GM12873 (cell line): Measurements from ENCODE around the gene RASGRF2.

Source experiments
- TF ChIP-seq, protein P1 (sequence below): IDR thresholded peaks from 2 replicates; pipeline ENCODE4 v1.5.1; 2012; ENCODE audit warnings: low read depth, mild to moderate bottlenecking, moderate library complexity, low read length, control low read depth; ENCODE audit not compliant: insufficient read depth; ENCODE audit errors: missing control alignments

Gene RASGRF2

GRCh38 chr5:81269751-81270393, 309.7 kb downstream of the RASGRF2 start:
- TF ChIP-seq, protein P1, sequence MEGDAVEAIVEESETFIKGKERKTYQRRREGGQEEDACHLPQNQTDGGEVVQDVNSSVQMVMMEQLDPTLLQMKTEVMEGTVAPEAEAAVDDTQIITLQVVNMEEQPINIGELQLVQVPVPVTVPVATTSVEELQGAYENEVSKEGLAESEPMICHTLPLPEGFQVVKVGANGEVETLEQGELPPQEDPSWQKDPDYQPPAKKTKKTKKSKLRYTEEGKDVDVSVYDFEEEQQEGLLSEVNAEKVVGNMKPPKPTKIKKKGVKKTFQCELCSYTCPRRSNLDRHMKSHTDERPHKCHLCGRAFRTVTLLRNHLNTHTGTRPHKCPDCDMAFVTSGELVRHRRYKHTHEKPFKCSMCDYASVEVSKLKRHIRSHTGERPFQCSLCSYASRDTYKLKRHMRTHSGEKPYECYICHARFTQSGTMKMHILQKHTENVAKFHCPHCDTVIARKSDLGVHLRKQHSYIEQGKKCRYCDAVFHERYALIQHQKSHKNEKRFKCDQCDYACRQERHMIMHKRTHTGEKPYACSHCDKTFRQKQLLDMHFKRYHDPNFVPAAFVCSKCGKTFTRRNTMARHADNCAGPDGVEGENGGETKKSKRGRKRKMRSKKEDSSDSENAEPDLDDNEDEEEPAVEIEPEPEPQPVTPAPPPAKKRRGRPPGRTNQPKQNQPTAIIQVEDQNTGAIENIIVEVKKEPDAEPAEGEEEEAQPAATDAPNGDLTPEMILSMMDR = no peak
